Measurements from ENCODE around the gene TYK2.

The TYK2 gene

GRCh38 chr19:10328558-10329429 lies 51.6 kb downstream of the TYK2 start:
- H3K36me3 ChIP-seq (ENCODE audit: insufficient read depth, low read depth, low read length) = peaks cover 75% of the 10 kb centered on the region
- H3K27me3 ChIP-seq (ENCODE audit: insufficient read depth, low read length) = no peaks in the 10 kb centered on the region
- H3K27ac ChIP-seq (ENCODE audit: low read length) = no peak overlapping the region
- H3K4me3 ChIP-seq (ENCODE audit: low read length) = no peak overlapping the region
- no peak overlapping the region for H3K9ac ChIP-seq (ENCODE audit: low read depth, low read length)
- H3K9me3 ChIP-seq (ENCODE audit: insufficient read depth, low read depth, low read length) = no peaks in the 10 kb centered on the region
- no peaks in the 10 kb centered on the region for H3K4me1 ChIP-seq (ENCODE audit: insufficient read depth, low read length)

GRCh38 chr19:10327793-10328192 lies 52.6 kb downstream of the TYK2 start:
- H3K36me3 ChIP-seq (ENCODE audit: insufficient read depth, low read depth, low read length) = peaks cover 83% of the 10 kb centered on the region
- H3K4me1 ChIP-seq (ENCODE audit: insufficient read depth, low read length) = no peaks in the 10 kb centered on the region
- no peak overlapping the region for H3K9ac ChIP-seq (ENCODE audit: low read depth, low read length)
- no peak overlapping the region for H3K27ac ChIP-seq (ENCODE audit: low read length)
- no peak overlapping the region for H3K4me3 ChIP-seq (ENCODE audit: low read length)
- H3K27me3 ChIP-seq (ENCODE audit: insufficient read depth, low read length) = no peaks in the 10 kb centered on the region
- H3K9me3 ChIP-seq (ENCODE audit: insufficient read depth, low read depth, low read length) = no peaks in the 10 kb centered on the region

- Histone ChIP-seq H3K4me1 (ENCODE audit: insufficient read depth, low read length) (no peaks in the 10 kb centered on the region), H3K4me3 (ENCODE audit: low read length) (no peak overlapping the region), H3K9ac (ENCODE audit: low read depth, low read length) (no peak overlapping the region), H3K27ac (ENCODE audit: low read length) (no peak overlapping the region), H3K36me3 (ENCODE audit: insufficient read depth, low read depth, low read length) (peaks cover 94% of the 10 kb centered on the region), H3K9me3 (ENCODE audit: insufficient read depth, low read depth, low read length) (no peaks in the 10 kb centered on the region), H3K27me3 (ENCODE audit: insufficient read depth, low read length) (no peaks in the 10 kb centered on the region)
These were observed 54.6 kb downstream of the TYK2 start for GRCh38 chr19:10325732-10326131.

GRCh38 chr19:10321874-10322835 lies 58.2 kb downstream of the TYK2 start:
- Histone ChIP-seq H3K27me3 (ENCODE audit: insufficient read depth, low read length) (no peaks in the 10 kb centered on the region), H3K9ac (ENCODE audit: low read depth, low read length) (no peak overlapping the region), H3K27ac (ENCODE audit: low read length) (no peak overlapping the region), H3K9me3 (ENCODE audit: insufficient read depth, low read depth, low read length) (no peaks in the 10 kb centered on the region), H3K4me1 (ENCODE audit: insufficient read depth, low read length) (no peaks in the 10 kb centered on the region), H3K4me3 (ENCODE audit: low read length) (no peak overlapping the region), H3K36me3 (ENCODE audit: insufficient read depth, low read depth, low read length) (peaks cover 87% of the 10 kb centered on the region)

GRCh38 chr19:10321417-10321797 lies 59.0 kb downstream of the TYK2 start:
- Histone ChIP-seq H3K4me1 (ENCODE audit: insufficient read depth, low read length) (no peaks in the 10 kb centered on the region), H3K36me3 (ENCODE audit: insufficient read depth, low read depth, low read length) (peaks cover 80% of the 10 kb centered on the region), H3K9ac (ENCODE audit: low read depth, low read length) (no peak overlapping the region), H3K9me3 (ENCODE audit: insufficient read depth, low read depth, low read length) (no peaks in the 10 kb centered on the region), H3K27ac (ENCODE audit: low read length) (no peak overlapping the region), H3K4me3 (ENCODE audit: low read length) (no peak overlapping the region), H3K27me3 (ENCODE audit: insufficient read depth, low read length) (no peaks in the 10 kb centered on the region)

- no peaks in the 10 kb centered on the region for H3K9me3 ChIP-seq (ENCODE audit: insufficient read depth, low read depth, low read length)
- no peaks in the 10 kb centered on the region for H3K27me3 ChIP-seq (ENCODE audit: insufficient read depth, low read length)
- no peak overlapping the region for H3K9ac ChIP-seq (ENCODE audit: low read depth, low read length)
- no peak overlapping the region for H3K4me3 ChIP-seq (ENCODE audit: low read length)
- H3K4me1 ChIP-seq (ENCODE audit: insufficient read depth, low read length) = no peaks in the 10 kb centered on the region; the same call in 1 of the 2 replicates
- peaks cover 75% of the 10 kb centered on the region for H3K36me3 ChIP-seq (ENCODE audit: insufficient read depth, low read depth, low read length)
- H3K27ac ChIP-seq (ENCODE audit: low read length) = no peak overlapping the region
These were observed 59.6 kb downstream of the TYK2 start for GRCh38 chr19:10320602-10321416.

GRCh38 chr19:10318807-10319682 lies 61.3 kb downstream of the TYK2 start:
- H3K9me3 ChIP-seq (ENCODE audit: insufficient read depth, low read depth, low read length) = no peaks in the 10 kb centered on the region
- no peak overlapping the region for H3K4me3 ChIP-seq (ENCODE audit: low read length)
- peaks cover 58% of the 10 kb centered on the region for H3K36me3 ChIP-seq (ENCODE audit: insufficient read depth, low read depth, low read length)
- H3K4me1 ChIP-seq (ENCODE audit: insufficient read depth, low read length) = no peaks in the 10 kb centered on the region; the same call in 1 of the 2 replicates
- H3K27ac ChIP-seq (ENCODE audit: low read length) = no peak overlapping the region
- no peak overlapping the region for H3K9ac ChIP-seq (ENCODE audit: low read depth, low read length)
- no peaks in the 10 kb centered on the region for H3K27me3 ChIP-seq (ENCODE audit: insufficient read depth, low read length)

GRCh38 chr19:10317857-10318462 lies 62.4 kb downstream of the TYK2 start:
- H3K36me3 ChIP-seq (ENCODE audit: insufficient read depth, low read depth, low read length) = peaks cover 49% of the 10 kb centered on the region

GRCh38 chr19:10317045-10317856 lies 63.1 kb downstream of the TYK2 start:
- H3K9ac ChIP-seq (ENCODE audit: low read depth, low read length) = no peak overlapping the region
- no peak overlapping the region for H3K4me3 ChIP-seq (ENCODE audit: low read length)
- no peaks in the 10 kb centered on the region for H3K9me3 ChIP-seq (ENCODE audit: insufficient read depth, low read depth, low read length)
- H3K36me3 ChIP-seq (ENCODE audit: insufficient read depth, low read depth, low read length) = peaks cover 42% of the 10 kb centered on the region
- H3K4me1 ChIP-seq (ENCODE audit: insufficient read depth, low read length) = no peaks in the 10 kb centered on the region; the same call in 1 of the 2 replicates
- H3K27me3 ChIP-seq (ENCODE audit: insufficient read depth, low read length) = no peaks in the 10 kb centered on the region
- H3K27ac ChIP-seq (ENCODE audit: low read length) = no peak overlapping the region

More at GRCh38 chr19:10317857-10318462, 62.4 kb downstream of the TYK2 start:
- no peaks in the 10 kb centered on the region; the same call in 1 of the 2 replicates for H3K4me1 ChIP-seq (ENCODE audit: insufficient read depth, low read length)
- H3K9ac ChIP-seq (ENCODE audit: low read depth, low read length) = no peak overlapping the region
- H3K27me3 ChIP-seq (ENCODE audit: insufficient read depth, low read length) = no peaks in the 10 kb centered on the region
- no peaks in the 10 kb centered on the region for H3K9me3 ChIP-seq (ENCODE audit: insufficient read depth, low read depth, low read length)
- H3K27ac ChIP-seq (ENCODE audit: low read length) = no peak overlapping the region
- no peak overlapping the region for H3K4me3 ChIP-seq (ENCODE audit: low read length)

Measured in iPS-20b (cell line).